HG02938 (cell line): ENCODE results near the gene RBBP9.
A peak's percentile ranks its signal among the peaks of the same experiment; 100 is the strongest.
"Not testable (repeated sequence)": the region's sequence is repeated elsewhere in the genome, so short reads cannot be mapped to it uniquely, and the experiment has no call there.

ENCODE experiments used
- ATAC-seq: cut with Tn5 transposase; IDR thresholded peaks from one replicate; pipeline ENCODE4 v1.9.1; 2021; ENCODE audit warnings: mild to moderate bottlenecking, moderate library complexity; ENCODE audit not compliant: unreplicated experiment

RBBP9 gene

DNA sequence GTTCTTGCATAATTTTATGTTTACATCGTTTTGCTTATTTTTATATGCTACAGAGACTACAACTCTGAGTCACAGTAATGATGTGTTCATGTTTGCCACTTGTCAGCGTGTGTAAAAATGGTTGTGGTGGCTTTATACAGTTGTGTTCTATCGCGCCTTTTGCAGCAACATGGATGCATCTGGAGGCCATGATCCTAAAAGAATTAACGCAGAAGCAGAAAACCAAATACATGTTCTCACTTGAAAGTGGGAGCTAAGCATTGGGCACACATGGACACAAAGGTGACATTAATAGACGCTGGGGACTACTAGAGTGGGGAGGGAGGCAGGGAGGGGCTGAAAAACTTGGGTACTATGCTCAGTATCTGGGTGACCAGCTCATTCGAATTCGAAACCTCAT, 9.7 kb upstream of the RBBP9 start:
- no peak for ATAC-seq

- ATAC-seq: no peak
Measured at GRCh38 chr20:18504479-18505060, 7.5 kb upstream of the RBBP9 start.

DNA sequence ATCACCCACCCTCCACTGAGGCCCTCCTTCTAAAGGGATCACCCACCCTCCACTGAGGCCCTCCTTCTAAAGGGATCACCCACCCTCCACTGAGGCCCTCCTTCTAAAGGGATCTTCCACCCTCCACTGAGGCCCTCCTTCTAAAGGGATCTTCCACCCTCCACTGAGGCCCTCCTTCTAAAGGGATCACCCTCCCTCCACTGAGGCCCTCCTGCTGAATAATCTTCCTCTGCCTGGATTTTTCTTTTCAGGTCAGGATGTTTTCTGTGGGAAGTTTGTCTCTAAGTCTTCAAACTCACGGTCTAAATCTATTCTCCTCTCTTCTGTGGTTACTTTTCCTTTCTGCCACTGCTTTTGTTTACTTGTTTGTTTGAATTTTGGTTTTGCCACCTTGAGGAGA, 4.6 kb upstream of the RBBP9 start:
- not testable (repeated sequence) for ATAC-seq

DNA sequence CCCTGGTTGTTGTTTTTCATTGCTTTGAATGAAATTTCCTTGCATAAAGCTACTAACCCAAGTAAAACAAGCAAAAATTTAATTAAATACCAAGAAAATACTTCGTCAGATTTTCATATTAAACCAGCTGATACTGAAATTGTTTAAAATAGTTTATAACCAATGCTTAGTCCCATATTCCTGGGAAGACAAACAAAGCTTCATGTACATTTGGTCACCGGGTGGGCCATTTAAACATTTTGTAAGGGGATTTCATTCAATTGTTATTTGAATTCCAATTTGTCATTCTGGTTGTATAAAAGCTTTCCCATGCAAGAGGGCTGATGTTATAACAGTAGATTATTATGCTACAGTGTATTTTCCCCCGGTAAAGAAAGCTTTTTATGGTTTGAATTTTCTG, 578 bp upstream of the RBBP9 start:
- ATAC-seq: no peak

DNA sequence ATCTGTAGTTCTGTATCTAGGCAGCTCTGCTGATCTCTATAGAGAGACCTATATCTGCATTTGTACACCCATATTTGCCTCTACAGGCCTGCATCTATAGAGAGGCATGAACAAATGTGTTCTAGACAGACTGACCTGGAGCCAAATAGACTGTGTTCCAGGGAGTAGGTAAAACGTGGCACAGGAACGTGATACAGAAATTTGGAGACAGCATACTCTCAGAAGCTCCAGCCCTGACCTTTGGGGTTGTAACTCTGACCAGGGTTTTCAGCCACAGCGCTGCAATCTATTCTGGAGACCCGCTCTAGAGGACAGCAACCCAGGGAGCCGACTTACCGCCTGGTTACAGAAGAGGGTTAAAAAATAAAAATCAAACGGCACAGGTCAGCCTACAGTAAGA, 983 bp downstream of the RBBP9 start:
- no peak for ATAC-seq

DNA sequence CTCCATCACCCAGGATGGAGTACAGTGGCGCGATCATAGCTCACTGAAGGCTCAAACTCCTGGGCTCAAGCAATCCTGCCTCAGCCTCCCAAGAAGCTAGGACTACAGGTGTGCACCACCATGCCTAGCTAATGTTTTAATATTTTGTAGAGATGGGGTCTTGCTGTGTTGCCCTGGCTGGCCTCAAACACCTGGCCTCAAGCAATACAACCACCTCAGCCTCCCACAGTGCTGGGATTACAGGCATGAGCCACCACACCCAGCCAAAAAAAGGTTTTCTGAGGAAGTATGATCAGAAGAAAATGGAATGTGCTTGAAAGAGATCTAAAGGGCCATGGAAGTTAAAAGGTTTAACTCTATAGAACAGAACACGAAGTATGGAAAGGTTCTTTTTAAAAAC, 8.7 kb downstream of the RBBP9 start:
- no peak for ATAC-seq

DNA sequence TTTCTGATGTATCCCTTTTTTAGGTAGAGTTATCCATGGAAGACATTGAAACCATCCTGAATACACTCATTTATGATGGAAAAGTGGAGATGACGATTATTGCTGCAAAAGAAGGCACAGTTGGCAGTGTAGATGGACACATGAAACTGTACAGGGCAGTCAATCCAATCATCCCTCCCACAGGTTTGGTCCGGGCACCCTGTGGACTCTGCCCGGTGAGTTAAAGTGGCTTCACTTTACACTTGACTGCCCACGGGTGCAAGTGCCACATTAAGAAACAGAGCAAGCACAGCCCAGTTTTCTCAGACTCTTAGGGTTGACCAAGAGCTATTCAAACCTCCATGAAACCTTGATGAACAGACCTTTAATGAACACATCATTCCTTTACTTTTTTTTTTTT, 15.4 kb downstream of the RBBP9 start:
- no peak for ATAC-seq

DNA sequence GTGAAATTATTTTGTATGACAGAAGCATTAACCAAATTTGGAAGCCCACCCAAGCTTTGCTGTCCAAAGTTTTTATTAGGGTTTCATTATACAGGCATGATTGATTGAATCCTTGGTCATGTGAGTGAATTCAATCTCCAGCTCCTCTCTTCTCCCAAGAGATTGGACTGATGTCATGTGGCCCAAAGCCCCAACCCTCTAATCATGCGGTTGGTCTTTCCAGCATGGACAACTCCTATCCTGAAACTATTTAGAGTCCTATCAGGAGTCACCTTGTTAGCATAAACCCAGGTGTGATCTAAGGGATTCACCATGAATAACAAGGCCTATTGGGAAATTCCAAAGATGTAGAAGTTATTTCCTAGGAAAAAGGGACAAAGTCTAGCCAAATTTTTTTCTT, 19.2 kb downstream of the RBBP9 start:
- ATAC-seq: no peak

DNA sequence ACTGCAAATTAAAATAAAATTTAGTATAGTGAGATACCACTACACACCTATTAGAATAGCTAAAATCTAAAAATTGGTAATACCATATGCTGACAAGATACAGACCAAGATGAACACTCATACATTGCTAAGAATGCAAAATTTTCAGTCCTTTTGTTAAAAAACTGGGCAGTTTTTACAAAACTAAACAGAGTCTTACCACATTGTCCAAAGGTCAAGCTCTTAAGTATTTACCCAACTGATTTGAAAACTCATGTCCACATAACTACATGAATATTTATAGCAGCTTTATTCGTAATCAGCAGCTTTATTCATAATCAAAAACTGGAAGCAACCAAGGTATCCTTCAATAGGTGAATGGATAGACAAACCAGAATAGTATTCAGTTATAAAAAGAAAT, 19.8 kb downstream of the RBBP9 start:
- no peak for ATAC-seq

GRCh38 chr20:18466894-18467730, 29.9 kb downstream of the RBBP9 start, which contains the start of the genes DZANK1 and POLR3F:
Gene DZANK1 (minus strand): TSS chr20:18467030. CDS start chr20:18465358, 1,672 bp downstream.
Gene POLR3F (plus strand): TSS chr20:18467390. CDS start chr20:18467507, 117 bp downstream.
- ATAC-seq: peak; percentile 92

- peak; percentile 20 for ATAC-seq
Measured at GRCh38 chr20:18466574-18466893, 30.5 kb downstream of the RBBP9 start.

DNA sequence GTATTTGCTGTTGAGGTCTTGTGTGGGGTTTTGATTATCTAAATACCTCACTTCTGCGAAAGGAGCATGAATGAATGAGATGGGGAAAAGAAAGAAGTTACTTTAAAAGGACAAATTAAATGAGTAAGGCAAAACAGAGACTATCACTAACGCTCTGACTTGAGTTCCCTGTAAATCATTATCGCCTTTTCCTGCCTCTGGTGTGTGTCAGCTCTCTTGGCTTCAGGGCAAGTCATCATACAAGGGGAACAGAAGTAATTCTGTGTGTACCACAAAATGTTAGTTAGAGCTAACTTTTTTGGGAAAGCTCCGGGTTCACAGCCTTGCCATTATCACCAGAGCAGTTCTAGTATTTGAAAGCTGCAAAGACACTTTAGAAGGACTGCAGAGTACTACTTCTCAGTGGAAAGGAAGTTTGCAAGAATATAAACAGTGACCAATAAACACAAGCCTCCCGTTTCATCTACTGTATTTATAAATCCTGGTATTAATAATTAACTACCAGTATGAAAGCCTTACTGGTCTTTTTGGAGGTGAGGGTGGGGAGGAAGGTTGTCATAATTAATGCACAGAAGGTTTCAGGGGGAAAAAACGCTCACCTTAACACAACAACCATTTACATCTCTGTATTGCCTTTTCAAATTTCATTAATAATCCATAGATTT, 31.4 kb downstream of the RBBP9 start:
- no peak for ATAC-seq

DNA sequence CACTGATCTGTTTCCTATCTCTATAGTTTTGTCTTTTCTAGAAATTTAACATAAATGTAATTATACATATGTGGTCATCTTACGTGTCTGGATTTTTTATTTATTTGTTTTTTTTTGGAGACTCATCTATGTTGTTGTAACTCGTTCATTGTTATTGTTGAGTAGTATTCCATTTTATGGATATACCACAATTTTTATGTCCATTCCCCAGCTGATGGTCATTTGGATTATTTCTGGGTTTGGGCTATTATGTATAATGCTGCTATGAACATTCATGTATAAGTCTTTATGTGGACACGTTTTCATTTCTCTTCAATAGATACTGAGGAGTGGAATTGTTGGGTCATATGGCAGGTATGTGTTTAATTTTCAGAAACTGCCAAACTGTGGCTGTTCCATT, 40.4 kb downstream of the RBBP9 start:
- ATAC-seq: no peak

DNA sequence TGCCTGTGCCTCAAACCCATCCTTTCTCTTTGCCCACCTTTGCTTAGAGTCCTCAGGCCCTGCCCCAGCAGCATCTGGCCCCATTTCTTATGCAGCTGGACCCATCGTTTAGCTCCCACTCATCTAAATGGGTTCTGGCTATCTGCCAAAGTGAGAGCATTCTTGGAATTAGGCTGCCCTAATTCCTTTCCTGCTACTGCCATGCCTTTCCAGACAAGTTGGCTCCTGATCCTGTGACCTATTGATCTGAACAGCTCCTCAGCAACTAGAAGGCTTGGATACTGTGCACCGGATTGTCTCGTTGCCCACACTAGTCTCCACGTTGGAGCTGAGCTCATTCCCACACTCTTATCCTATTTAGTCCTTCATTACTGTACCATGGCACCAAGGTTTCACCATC, 53.1 kb downstream of the RBBP9 start:
- no peak for ATAC-seq

GRCh38 chr20:18440403-18440802, 56.6 kb downstream of the RBBP9 start:
- ATAC-seq: no peak

DNA sequence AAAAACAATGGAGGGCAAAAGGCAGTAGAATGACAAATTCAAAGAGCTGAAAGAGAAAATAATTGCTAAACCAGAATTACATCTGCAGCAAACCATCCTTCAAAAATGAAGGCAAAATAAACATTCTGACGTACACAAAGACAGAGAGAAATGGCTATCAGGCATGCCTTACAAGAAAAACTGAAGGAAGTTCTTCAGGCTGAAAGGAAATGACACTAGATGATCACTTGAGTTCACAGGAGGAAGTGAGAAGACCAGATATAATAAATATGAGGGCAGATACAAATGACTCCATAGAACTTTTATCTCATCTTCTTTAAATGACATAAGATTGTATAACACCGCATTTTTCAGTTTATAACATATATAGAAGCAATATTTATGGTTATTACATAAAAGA, 60.2 kb downstream of the RBBP9 start:
- no peak for ATAC-seq
